ENCODE measurements around the gene CTXND1. TPM values are rescaled to one million over a fixed set of nuclear protein-coding genes. Genes with fewer than 3 reads are reported as not detected.

Gene CTXND1
- total RNA-seq, 4 donors from 2014 or later: 0.03 to 0.07 TPM; not detected in 2

- H3K9me3 ChIP-seq: no peaks in the 10 kb centered on the region
- TF ChIP-seq POLR2A (IDR thresholded peaks at IDR 0.05) (no peak), CTCF (IDR thresholded peaks at IDR 0.05 in 4 of 5, conservative IDR thresholded peaks at IDR 0.05 in 1 of 5) (no peak)
- intact Hi-C loops (cut with DNase I; ENCODE audit: low total_unique reads): no loop called here
- ATAC-seq (no peak), DNase-seq (no peak)
- no peak overlapping the region for H3K4me3 ChIP-seq
- no peaks in the 10 kb centered on the region for H3K27me3 ChIP-seq
- H3K4me1 ChIP-seq: no peaks in the 10 kb centered on the region
- in situ Hi-C loops (cut with MboI; ENCODE audit: low sequenced_read_pairs in 4 of 4): no loop called here
- no peaks in the 10 kb centered on the region for H3K36me3 ChIP-seq
- H3K27ac ChIP-seq: no peak overlapping the region
These were observed 47.8 kb downstream of the CTXND1 start for GRCh38 chr15:80204231-80204630.

GRCh38 chr15:80203361-80203885 is 48.6 kb downstream of the CTXND1 start:
- Histone ChIP-seq H3K4me1 (no peaks in the 10 kb centered on the region), H3K27ac (no peak overlapping the region), H3K27me3 (no peaks in the 10 kb centered on the region), H3K9me3 (no peaks in the 10 kb centered on the region), H3K36me3 (no peaks in the 10 kb centered on the region), H3K4me3 (no peak overlapping the region)
- ATAC-seq: no peak
- intact Hi-C loops (cut with DNase I; ENCODE audit: low total_unique reads) (no loop called here), in situ Hi-C loops (cut with MboI; ENCODE audit: low sequenced_read_pairs in 4 of 4) (no loop called here)
- no peak for TF ChIP-seq CTCF (IDR thresholded peaks at IDR 0.05 in 4 of 5, conservative IDR thresholded peaks at IDR 0.05 in 1 of 5)
- TF ChIP-seq POLR2A (IDR thresholded peaks at IDR 0.05): no peak
- no peak for DNase-seq

- DNase-seq (no peak), ATAC-seq (no peak)
- in situ Hi-C loops (cut with MboI; ENCODE audit: low sequenced_read_pairs in 4 of 4): no loop called here
- H3K9me3 ChIP-seq: no peaks in the 10 kb centered on the region
- intact Hi-C loops (cut with DNase I; ENCODE audit: low total_unique reads): no loop called here
- no peak overlapping the region for H3K27ac ChIP-seq
- H3K4me3 ChIP-seq: no peak overlapping the region
- no peaks in the 10 kb centered on the region for H3K4me1 ChIP-seq
- no peaks in the 10 kb centered on the region for H3K36me3 ChIP-seq
- no peaks in the 10 kb centered on the region for H3K27me3 ChIP-seq
- TF ChIP-seq POLR2A (IDR thresholded peaks at IDR 0.05) (no peak), CTCF (IDR thresholded peaks at IDR 0.05 in 4 of 5, conservative IDR thresholded peaks at IDR 0.05 in 1 of 5) (no peak)
These were observed 49.2 kb downstream of the CTXND1 start for GRCh38 chr15:80202641-80203360.

GRCh38 chr15:80202016-80202315 is 50.0 kb downstream of the CTXND1 start:
- in situ Hi-C loops (cut with MboI; ENCODE audit: low sequenced_read_pairs in 4 of 4): no loop called here
- Histone ChIP-seq H3K27ac (no peak overlapping the region), H3K4me3 (no peak overlapping the region), H3K27me3 (no peaks in the 10 kb centered on the region), H3K9me3 (no peaks in the 10 kb centered on the region), H3K36me3 (no peaks in the 10 kb centered on the region), H3K4me1 (no peaks in the 10 kb centered on the region)
- DNase-seq (no peak), ATAC-seq (no peak)
- intact Hi-C loops (cut with DNase I; ENCODE audit: low total_unique reads): no loop called here
- TF ChIP-seq POLR2A (IDR thresholded peaks at IDR 0.05): no peak
- TF ChIP-seq CTCF (IDR thresholded peaks at IDR 0.05 in 4 of 5, conservative IDR thresholded peaks at IDR 0.05 in 1 of 5): no peak

All from gastrocnemius medialis (tissue), 4 donors.